Measurements from ENCODE around the gene EXOC3L2. TPM values are rescaled to one million over a fixed set of nuclear protein-coding genes. Genes with fewer than 3 reads are reported as not detected.

The EXOC3L2 gene
- total and polyA plus RNA-seq, 2 of the 8 experiments (the other 6 are each of a cell fraction or from before 2014, with no cell fraction given), result 1.4 to 1.6 TPM

GRCh38 chr19:45186509-45187334, 58.5 kb downstream of the EXOC3L2 start (continued):
- TF ChIP-seq KDM1A (IDR thresholded peaks at IDR 0.05; ENCODE audit: borderline replicate concordance, low read length) (no peak), TAF1 (IDR thresholded peaks at IDR 0.05; ENCODE audit: low read depth, low read length) (no peak), POLR2AphosphoS5 (IDR thresholded peaks at IDR 0.05; ENCODE audit: low read depth, low read length) (no peak), TCF12 (IDR thresholded peaks at IDR 0.05; ENCODE audit: low read depth, low read length) (no peak), GTF2F1 (IDR thresholded peaks at IDR 0.05; ENCODE audit: borderline replicate concordance, low read depth, low read length) (no peak), HDAC6 (IDR thresholded peaks at IDR 0.05; ENCODE audit: low read depth, low read length) (no peak)
- TF ChIP-seq, protein P1, sequence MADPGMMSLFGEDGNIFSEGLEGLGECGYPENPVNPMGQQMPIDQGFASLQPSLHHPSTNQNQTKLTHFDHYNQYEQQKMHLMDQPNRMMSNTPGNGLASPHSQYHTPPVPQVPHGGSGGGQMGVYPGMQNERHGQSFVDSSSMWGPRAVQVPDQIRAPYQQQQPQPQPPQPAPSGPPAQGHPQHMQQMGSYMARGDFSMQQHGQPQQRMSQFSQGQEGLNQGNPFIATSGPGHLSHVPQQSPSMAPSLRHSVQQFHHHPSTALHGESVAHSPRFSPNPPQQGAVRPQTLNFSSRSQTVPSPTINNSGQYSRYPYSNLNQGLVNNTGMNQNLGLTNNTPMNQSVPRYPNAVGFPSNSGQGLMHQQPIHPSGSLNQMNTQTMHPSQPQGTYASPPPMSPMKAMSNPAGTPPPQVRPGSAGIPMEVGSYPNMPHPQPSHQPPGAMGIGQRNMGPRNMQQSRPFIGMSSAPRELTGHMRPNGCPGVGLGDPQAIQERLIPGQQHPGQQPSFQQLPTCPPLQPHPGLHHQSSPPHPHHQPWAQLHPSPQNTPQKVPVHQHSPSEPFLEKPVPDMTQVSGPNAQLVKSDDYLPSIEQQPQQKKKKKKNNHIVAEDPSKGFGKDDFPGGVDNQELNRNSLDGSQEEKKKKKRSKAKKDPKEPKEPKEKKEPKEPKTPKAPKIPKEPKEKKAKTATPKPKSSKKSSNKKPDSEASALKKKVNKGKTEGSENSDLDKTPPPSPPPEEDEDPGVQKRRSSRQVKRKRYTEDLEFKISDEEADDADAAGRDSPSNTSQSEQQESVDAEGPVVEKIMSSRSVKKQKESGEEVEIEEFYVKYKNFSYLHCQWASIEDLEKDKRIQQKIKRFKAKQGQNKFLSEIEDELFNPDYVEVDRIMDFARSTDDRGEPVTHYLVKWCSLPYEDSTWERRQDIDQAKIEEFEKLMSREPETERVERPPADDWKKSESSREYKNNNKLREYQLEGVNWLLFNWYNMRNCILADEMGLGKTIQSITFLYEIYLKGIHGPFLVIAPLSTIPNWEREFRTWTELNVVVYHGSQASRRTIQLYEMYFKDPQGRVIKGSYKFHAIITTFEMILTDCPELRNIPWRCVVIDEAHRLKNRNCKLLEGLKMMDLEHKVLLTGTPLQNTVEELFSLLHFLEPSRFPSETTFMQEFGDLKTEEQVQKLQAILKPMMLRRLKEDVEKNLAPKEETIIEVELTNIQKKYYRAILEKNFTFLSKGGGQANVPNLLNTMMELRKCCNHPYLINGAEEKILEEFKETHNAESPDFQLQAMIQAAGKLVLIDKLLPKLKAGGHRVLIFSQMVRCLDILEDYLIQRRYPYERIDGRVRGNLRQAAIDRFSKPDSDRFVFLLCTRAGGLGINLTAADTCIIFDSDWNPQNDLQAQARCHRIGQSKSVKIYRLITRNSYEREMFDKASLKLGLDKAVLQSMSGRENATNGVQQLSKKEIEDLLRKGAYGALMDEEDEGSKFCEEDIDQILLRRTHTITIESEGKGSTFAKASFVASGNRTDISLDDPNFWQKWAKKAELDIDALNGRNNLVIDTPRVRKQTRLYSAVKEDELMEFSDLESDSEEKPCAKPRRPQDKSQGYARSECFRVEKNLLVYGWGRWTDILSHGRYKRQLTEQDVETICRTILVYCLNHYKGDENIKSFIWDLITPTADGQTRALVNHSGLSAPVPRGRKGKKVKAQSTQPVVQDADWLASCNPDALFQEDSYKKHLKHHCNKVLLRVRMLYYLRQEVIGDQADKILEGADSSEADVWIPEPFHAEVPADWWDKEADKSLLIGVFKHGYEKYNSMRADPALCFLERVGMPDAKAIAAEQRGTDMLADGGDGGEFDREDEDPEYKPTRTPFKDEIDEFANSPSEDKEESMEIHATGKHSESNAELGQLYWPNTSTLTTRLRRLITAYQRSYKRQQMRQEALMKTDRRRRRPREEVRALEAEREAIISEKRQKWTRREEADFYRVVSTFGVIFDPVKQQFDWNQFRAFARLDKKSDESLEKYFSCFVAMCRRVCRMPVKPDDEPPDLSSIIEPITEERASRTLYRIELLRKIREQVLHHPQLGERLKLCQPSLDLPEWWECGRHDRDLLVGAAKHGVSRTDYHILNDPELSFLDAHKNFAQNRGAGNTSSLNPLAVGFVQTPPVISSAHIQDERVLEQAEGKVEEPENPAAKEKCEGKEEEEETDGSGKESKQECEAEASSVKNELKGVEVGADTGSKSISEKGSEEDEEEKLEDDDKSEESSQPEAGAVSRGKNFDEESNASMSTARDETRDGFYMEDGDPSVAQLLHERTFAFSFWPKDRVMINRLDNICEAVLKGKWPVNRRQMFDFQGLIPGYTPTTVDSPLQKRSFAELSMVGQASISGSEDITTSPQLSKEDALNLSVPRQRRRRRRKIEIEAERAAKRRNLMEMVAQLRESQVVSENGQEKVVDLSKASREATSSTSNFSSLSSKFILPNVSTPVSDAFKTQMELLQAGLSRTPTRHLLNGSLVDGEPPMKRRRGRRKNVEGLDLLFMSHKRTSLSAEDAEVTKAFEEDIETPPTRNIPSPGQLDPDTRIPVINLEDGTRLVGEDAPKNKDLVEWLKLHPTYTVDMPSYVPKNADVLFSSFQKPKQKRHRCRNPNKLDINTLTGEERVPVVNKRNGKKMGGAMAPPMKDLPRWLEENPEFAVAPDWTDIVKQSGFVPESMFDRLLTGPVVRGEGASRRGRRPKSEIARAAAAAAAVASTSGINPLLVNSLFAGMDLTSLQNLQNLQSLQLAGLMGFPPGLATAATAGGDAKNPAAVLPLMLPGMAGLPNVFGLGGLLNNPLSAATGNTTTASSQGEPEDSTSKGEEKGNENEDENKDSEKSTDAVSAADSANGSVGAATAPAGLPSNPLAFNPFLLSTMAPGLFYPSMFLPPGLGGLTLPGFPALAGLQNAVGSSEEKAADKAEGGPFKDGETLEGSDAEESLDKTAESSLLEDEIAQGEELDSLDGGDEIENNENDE (IDR thresholded peaks at IDR 0.05; ENCODE audit: insufficient replicate concordance, low read length), result no peak

Measured in H1 (cell line).